GM21717 (cell line): ENCODE measurements around the gene TMEM154.
"Not testable (repeated sequence)": the region's sequence is repeated elsewhere in the genome, so short reads cannot be mapped to it uniquely, and the experiment has no call there.

ENCODE experiments used
- ATAC-seq: cut with Tn5 transposase; IDR thresholded peaks from one replicate; pipeline ENCODE4 v1.9.1; 2021; ENCODE audit warnings: mild to moderate bottlenecking, moderate library complexity; ENCODE audit not compliant: unreplicated experiment

The TMEM154 gene

GRCh38 chr4:152672206-152673092, 7.3 kb downstream of the TMEM154 start:
- no peak for ATAC-seq

- ATAC-seq, result no peak
Observed at GRCh38 chr4:152668338-152668964, 11.3 kb downstream of the TMEM154 start.

- no peak for ATAC-seq
Observed at GRCh38 chr4:152667781-152668180, 12.0 kb downstream of the TMEM154 start.

- no peak for ATAC-seq
Observed at GRCh38 chr4:152666946-152667345, 12.9 kb downstream of the TMEM154 start.

- ATAC-seq, result no peak
Observed at GRCh38 chr4:152665691-152666395, 14.0 kb downstream of the TMEM154 start.

- ATAC-seq, result not testable (repeated sequence)
Observed at GRCh38 chr4:152664067-152664378, 15.8 kb downstream of the TMEM154 start.

GRCh38 chr4:152663203-152664066, 16.4 kb downstream of the TMEM154 start:
- peak; percentile 60 for ATAC-seq

- no peak for ATAC-seq
Observed at GRCh38 chr4:152661649-152662048, 18.1 kb downstream of the TMEM154 start.

GRCh38 chr4:152660526-152660925, 19.3 kb downstream of the TMEM154 start:
- no peak for ATAC-seq

- ATAC-seq, result no peak
Observed at GRCh38 chr4:152659806-152660205, 20.0 kb downstream of the TMEM154 start.

- ATAC-seq, result no peak
Observed at GRCh38 chr4:152657657-152658056, 22.1 kb downstream of the TMEM154 start.

- ATAC-seq, result no peak
Observed at GRCh38 chr4:152655272-152656129, 24.3 kb downstream of the TMEM154 start.

GRCh38 chr4:152652102-152652501, 27.7 kb downstream of the TMEM154 start:
- ATAC-seq, result no peak

- no peak for ATAC-seq
Observed at GRCh38 chr4:152651473-152652060, 28.2 kb downstream of the TMEM154 start.

GRCh38 chr4:152646221-152646620, 33.6 kb downstream of the TMEM154 start:
- no peak for ATAC-seq

GRCh38 chr4:152644130-152644529, 35.7 kb downstream of the TMEM154 start:
- ATAC-seq, result no peak

GRCh38 chr4:152643153-152644035, 36.4 kb downstream of the TMEM154 start:
- ATAC-seq, result peak; percentile 88

GRCh38 chr4:152640058-152640921, 39.5 kb downstream of the TMEM154 start:
- no peak for ATAC-seq
